T-helper 22 cell (primary cell): ENCODE measurements around the gene PPP1R14D.

Source experiments
- DNase-seq: peaks from one replicate; pipeline ENCODE4 v3.0.0-alpha.2; 2020; ENCODE audit warnings: low read depth

PPP1R14D gene

GRCh38 chr15:40782609-40783227 is 45.8 kb downstream of the PPP1R14D start:
- peak; percentile 59 for DNase-seq

GRCh38 chr15:40776537-40777141 is 51.9 kb downstream of the PPP1R14D start:
- DNase-seq = no peak

GRCh38 chr15:40775740-40776536 is 52.6 kb downstream of the PPP1R14D start:
- DNase-seq = no peak

DNA sequence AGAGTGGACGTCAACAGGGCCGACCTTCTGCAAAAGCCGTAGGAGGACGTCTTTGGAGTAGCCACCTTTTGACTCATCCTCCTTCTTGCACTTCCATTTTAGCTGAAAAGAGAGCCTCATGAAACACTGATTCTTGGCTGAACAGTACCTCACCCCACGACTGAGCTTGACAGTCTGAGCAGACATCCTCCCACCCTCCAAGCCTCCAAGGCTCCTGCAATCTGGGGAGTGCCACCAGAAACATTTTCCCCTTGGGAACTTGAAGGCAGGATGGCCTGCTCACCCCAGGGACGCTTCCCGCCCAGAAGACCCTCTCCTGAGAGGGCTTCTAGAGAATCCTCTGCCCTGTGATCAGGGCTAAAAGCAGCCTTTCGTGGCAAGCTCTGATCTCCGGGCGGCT is 53.5 kb downstream of the PPP1R14D start:
- DNase-seq = no peak

GRCh38 chr15:40773902-40774301 is 54.6 kb downstream of the PPP1R14D start:
- DNase-seq = no peak

DNA sequence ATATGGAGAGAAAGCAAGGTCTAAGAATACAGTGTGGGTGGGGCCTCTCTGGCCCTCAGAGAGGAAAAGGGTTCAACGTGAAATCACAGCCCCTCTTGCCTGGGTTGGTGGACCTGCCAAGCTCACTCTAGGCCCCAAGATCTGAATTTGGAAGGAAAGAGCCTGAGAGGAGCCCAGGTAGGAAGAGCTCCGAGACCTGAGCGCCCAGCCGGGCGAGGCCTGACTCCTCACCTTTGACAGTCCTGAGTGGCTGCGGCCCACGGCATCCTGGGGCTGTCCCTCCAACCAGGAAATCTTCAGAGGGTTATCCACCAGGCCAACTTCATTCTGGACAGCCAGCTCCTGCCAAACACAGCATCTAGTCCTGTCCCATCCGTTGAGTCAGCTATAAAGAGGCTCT is 55.0 kb downstream of the PPP1R14D start:
- DNase-seq = no peak

- DNase-seq = no peak
Observed at GRCh38 chr15:40772014-40772413, 56.5 kb downstream of the PPP1R14D start.

GRCh38 chr15:40771242-40771641 is 57.3 kb downstream of the PPP1R14D start:
- no peak for DNase-seq

GRCh38 chr15:40770147-40770721 is 58.3 kb downstream of the PPP1R14D start:
- DNase-seq = no peak

GRCh38 chr15:40769274-40770146 is 59.0 kb downstream of the PPP1R14D start, which contains the start of gene C15orf62:
Gene C15orf62 (plus strand): TSS chr15:40769980. CDS start chr15:40770496, 516 bp downstream.
- DNase-seq = peak; percentile 21

DNA sequence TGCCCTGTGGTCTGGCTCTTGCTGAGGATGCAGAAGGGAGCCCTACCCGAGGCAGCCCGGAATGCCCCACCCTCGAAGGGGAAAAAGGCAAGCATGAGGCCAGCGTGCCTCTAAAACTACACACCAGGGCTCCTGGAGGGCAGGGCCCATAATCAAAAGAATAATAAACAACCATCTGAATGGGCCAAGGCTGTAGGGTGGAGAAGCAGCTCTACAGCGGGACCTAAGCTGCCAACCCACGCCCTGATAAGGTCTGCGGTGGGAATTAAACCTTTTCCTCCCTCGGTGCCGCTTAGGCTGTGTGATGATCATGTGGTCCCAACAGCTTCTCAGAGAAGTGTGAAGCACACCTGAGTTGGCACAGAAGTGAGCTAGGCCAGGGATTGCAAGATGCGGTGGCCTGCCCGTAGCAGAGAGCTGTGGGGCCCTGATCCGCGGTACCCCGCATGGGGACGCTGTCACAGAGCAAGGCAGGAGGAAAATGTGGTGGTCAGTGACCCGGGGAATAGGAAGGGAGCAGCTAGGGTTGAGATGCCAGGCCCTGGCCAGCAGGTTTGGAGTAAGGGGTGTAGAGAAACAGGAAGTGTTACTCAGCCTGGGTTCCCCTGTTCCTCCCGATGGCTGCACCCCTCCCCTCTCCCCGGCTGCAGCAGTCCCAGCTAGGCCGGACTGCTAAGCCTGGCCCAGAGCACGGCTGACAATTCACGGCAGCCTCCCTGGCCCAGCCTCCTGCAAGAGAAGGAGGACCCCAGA is 59.8 kb downstream of the PPP1R14D start:
- DNase-seq = no peak

DNA sequence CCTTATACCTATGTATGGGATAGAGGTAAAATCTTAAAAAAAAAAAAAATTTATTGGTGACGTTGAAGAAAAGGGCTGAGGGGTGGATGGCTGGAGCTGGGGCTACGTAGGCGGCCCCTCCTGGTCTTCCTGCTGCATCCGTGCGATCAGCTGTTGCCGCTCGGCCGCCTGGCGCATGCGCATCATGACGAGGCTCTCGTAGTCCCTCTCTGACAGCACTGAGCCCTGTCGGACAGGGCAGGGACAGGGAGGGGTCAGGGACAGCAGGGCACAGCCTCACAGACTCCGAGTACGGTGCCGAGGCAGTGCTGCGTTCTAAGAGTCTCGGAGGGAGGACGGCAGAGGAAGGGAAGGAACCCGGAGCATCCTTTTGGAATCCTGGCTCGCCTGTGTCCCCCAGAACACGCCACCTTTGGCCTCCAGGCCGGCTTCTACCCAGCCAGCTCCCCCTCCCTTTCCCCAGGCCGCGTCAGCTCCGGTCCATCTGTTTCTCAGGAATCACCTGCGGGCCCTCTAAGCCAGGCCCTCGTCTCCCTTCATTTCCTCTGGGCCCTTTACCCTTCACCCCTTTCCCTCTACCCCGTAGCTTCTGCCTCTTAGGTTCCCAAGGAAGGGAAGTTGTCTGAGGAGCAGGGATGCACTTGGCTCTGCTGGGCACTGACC is 60.5 kb downstream of the PPP1R14D start:
- no peak for DNase-seq

DNA sequence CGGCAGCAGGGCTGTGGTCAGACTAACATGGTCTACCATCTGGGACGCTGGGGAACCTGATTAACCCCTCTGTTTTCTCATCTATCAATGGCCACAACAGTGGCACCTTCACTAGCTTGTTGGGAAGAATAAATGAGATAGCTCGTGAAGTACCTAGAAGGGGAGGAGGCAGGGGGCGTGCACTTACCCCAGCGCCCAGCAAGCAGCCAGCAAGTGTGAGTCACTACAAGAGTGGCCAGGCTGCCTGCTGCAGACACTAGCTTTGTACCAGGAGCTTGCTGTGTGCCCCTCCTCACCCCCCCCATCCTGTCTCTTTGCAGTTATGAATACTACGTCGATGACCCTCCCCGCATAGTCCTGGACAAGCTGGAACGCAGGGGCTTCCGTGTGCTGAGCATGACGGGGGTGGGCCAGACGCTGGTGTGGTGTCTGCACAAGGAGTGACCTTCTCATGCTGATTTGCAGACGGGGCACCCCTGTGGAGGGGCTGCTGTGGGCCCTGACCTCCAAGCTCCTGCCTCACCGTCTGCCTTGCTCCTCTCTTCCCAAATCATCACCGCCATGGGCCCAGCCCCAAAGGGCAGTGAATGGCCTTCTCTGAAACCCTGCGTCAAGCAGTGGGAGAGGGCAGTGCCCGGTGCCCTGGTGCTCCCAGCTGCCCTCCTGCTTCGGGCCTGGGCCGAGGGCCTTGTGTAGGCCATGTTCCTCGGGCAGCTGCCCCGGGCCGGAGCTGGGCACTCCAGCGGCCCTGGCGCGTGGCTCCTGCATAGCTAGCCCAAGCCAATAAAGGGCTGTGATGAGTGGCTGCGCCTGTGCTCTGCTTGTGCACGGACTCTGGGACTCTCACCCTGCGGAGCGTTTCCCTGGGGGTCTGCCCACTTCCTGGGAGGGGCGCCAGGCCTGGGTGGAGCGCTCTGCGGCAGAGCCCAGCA is 61.3 kb downstream of the PPP1R14D start:
- DNase-seq = no peak

DNA sequence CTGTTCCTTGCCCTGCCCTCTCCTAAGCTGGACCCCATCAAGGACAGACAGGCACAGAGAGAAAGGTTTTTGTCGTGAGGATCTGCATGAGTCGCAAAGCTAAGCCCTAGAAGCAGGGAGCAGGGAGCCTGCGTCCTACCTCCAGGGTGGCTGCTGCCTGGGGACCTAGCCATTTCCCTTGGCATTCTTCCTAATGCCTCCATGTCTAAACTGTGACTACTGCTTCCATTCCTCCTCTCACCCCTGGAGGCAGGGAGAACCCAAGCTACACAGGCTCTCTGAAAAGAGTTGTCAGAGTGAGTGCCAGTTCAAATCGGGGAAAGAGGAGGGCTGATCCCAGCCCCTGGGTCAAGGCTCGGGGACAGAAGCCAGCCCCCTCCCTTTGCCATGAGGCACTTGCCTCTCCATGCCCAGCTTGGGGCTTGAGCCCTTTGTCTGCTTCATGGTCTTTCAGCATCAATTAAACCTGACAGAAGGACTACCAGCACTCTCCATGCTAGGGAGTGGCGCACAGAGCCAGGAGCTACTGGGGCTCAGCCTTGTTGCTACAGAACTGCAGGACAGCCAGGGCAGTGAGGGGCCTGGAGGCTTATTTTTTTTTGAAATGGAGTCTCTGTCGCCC is 62.2 kb downstream of the PPP1R14D start:
- DNase-seq = no peak
